HCT116 (cell line): ENCODE data around the gene CPA1. TPM values are rescaled to one million over a fixed set of nuclear protein-coding genes. Genes with fewer than 3 reads are reported as not detected.

ENCODE experiments used
- ATAC-seq: fragments of 200-7000 bp; cut with Tn5 transposase; 2 replicates; pipeline ENCODE4 v1.9.1; 2020; ENCODE audit warnings: mild to moderate bottlenecking, moderate library complexity
- BruUV-seq: library from RNA; stranded (reverse); fragments of 400-500 nt; replicated peaks from 2 replicates; lab custom pipeline; 2021; lab: Mats Ljungman, UMichigan
- CTCF ChIA-PET: fragments of 300-600 bp; sonication (Branson Sonifier 250); formaldehyde crosslinking; loops from one replicate; lab custom pipeline; 2021; ENCODE audit warnings: antibody characterized with exemption; lab: Charles Lee
- POLR2A ChIA-PET: fragments of 300-600, 350-600 bp; sonication (Branson Sonifier 250); formaldehyde crosslinking; loops from one replicate; lab custom pipeline; 2021; ENCODE audit warnings: antibody characterized with exemption; lab: Charles Lee
- RAD21 ChIA-PET, 2 experiments: fragments of 300-600 bp; sonication (Branson Sonifier 250); formaldehyde crosslinking; loops; one replicate each; lab custom pipeline; 2023; ENCODE audit warnings: low total read pairs in 2 of 2; ENCODE audit not compliant: uncharacterized antibody in 2 of 2, unreplicated experiment in 2 of 2, low non-redundant PET in 1 of 2; lab: Charles Lee
- DNase-seq: peaks from one replicate; pipeline ENCODE4 v3.0.0-alpha.2; 2010; ENCODE audit warnings: low read depth, low spot score
- H2AFZ ChIP-seq: fragments of 200-600 bp; shearing (Covaris generic), sonication (generic); 2 replicates; pipeline ENCODE4 v1.6.1; 2017; ENCODE audit warnings: low read depth, mixed run types, mixed read lengths, antibody characterized with exemption, low read length; ENCODE audit not compliant: poor library complexity, severe bottlenecking
- H3K27ac ChIP-seq: 2 replicates; pipeline ENCODE4 v1.5.1; 2012; ENCODE audit warnings: low read depth, low read length
- H3K27me3 ChIP-seq: fragments of 200-600 bp; sonication (generic); 2 replicates; pipeline ENCODE4 v1.6.1; 2016; ENCODE audit warnings: mixed run types, low read length, mixed read lengths; ENCODE audit not compliant: insufficient read depth
- H3K36me3 ChIP-seq, 2 experiments: fragments of 200-500 bp in 1 of 2; fragments of 200-600 bp in 1 of 2; sonication (Bioruptor generic) in 1 of 2; sonication (generic) in 1 of 2; 2 replicates each; pipeline versions ENCODE4 v1.5.1 to v1.6.1; 2014 to 2016; ENCODE audit warnings: low read length in 2 of 2, inconsistent platforms in 1 of 2, mixed read lengths in 1 of 2, mixed run types in 1 of 2; ENCODE audit not compliant: insufficient read depth in 2 of 2, control insufficient read depth in 1 of 2
- H3K4me1 ChIP-seq, 2 experiments: fragments of 200-600 bp in 1 of 2; sonication (generic) in 1 of 2; 2 replicates each; pipeline versions ENCODE4 v1.5.1 to v1.6.1; 2012 to 2017; ENCODE audit warnings: low read length in 2 of 2, inconsistent platforms in 1 of 2, mild to moderate bottlenecking in 1 of 2, mixed read lengths in 1 of 2, mixed run types in 1 of 2, moderate library complexity in 1 of 2; ENCODE audit not compliant: insufficient read depth in 2 of 2, control insufficient read depth in 1 of 2
- H3K4me2 ChIP-seq: fragments of 200-600 bp; sonication (generic); 2 replicates; pipeline ENCODE4 v1.6.1; 2017; ENCODE audit warnings: mixed run types, low read length, mixed read lengths
- H3K4me3 ChIP-seq, 2 experiments: fragments of 200-600 bp in 1 of 2; sonication (generic) in 1 of 2; replicated peaks in 1 of 2; 2 replicates each; pipeline ENCODE4 v1.5.1; 2011 to 2016; ENCODE audit warnings: low read length in 2 of 2, control low read depth in 1 of 2, low read depth in 1 of 2, mild to moderate bottlenecking in 1 of 2, mixed read lengths in 1 of 2, mixed run types in 1 of 2
- H3K79me2 ChIP-seq: fragments of 200-600 bp; sonication (generic); 2 replicates; pipeline ENCODE4 v1.6.1; 2017; ENCODE audit warnings: mild to moderate bottlenecking, mixed run types, low read length, moderate library complexity, mixed read lengths; ENCODE audit not compliant: insufficient read depth
- H3K9ac ChIP-seq: fragments of 200-600 bp; sonication (generic); 2 replicates; pipeline ENCODE4 v1.6.1; 2016; ENCODE audit warnings: low read length, mixed read lengths
- H3K9me2 ChIP-seq: fragments of 200-600 bp; sonication (generic), shearing (Covaris generic); 2 replicates; pipeline ENCODE4 v1.6.1; 2017; ENCODE audit warnings: mixed run types, mild to moderate bottlenecking, moderate library complexity; ENCODE audit not compliant: insufficient read depth
- H3K9me3 ChIP-seq, 2 experiments: fragments of 200-500 bp in 1 of 2; fragments of 200-600 bp in 1 of 2; sonication (Bioruptor generic) in 1 of 2; sonication (generic) in 1 of 2; 2 replicates each; pipeline ENCODE4 v1.6.1; 2014 to 2017; ENCODE audit warnings: low read length in 2 of 2, mixed read lengths in 2 of 2, inconsistent platforms in 1 of 2, low read depth in 1 of 2, mild to moderate bottlenecking in 1 of 2, mixed run types in 1 of 2, moderate library complexity in 1 of 2; ENCODE audit not compliant: control insufficient read depth in 1 of 2, insufficient read depth in 1 of 2
- H4K20me1 ChIP-seq: fragments of 200-600 bp; sonication (generic), shearing (Covaris generic); 2 replicates; pipeline ENCODE4 v1.6.1; 2017; ENCODE audit warnings: mixed run types, mild to moderate bottlenecking, moderate library complexity; ENCODE audit not compliant: insufficient read depth
- CBX3 ChIP-seq: IDR thresholded peaks from 2 replicates; pipeline ENCODE4 v1.6.1; 2012; ENCODE audit warnings: low read depth
- EGR1 ChIP-seq: IDR thresholded peaks from 2 replicates; pipeline ENCODE4 v1.6.1; 2012; ENCODE audit warnings: low read depth
- ELF1 ChIP-seq: IDR thresholded peaks from 2 replicates; pipeline ENCODE4 v1.6.1; 2012; ENCODE audit warnings: low read depth, borderline replicate concordance
- EZH2 ChIP-seq: fragments of 200-600 bp; sonication (generic); IDR thresholded peaks from 2 replicates; pipeline ENCODE4 v1.6.1; 2017; ENCODE audit warnings: antibody characterized with exemption, mixed run types
- EZH2phosphoT487 ChIP-seq: fragments of 200-600 bp; IDR thresholded peaks from 2 replicates; pipeline ENCODE4 v1.6.1; 2018; ENCODE audit warnings: antibody characterized with exemption, borderline replicate concordance
- FOSL1 ChIP-seq: IDR thresholded peaks from 2 replicates; pipeline ENCODE4 v1.6.1; 2012; ENCODE audit warnings: low read depth
- POLR2A ChIP-seq: IDR thresholded peaks from 2 replicates; pipeline ENCODE4 v1.7.0; 2011; ENCODE audit warnings: borderline replicate concordance; ENCODE audit not compliant: insufficient read depth, insufficient read length; ENCODE audit errors: extremely low read depth
- SIN3A ChIP-seq: IDR thresholded peaks from 2 replicates; pipeline ENCODE4 v1.6.1; 2012; ENCODE audit warnings: low read depth
- SP1 ChIP-seq: IDR thresholded peaks from 2 replicates; pipeline ENCODE4 v1.6.1; 2012; ENCODE audit warnings: low read depth
- TCF7L2 ChIP-seq: IDR thresholded peaks from 2 replicates; pipeline ENCODE4 v1.7.0; 2011; ENCODE audit warnings: borderline replicate concordance, inconsistent platforms; ENCODE audit not compliant: insufficient read depth, insufficient read length; ENCODE audit errors: extremely low read depth
- YY1 ChIP-seq: IDR thresholded peaks from 2 replicates; pipeline ENCODE4 v1.6.1; 2011; ENCODE audit warnings: low read length, low read depth, moderate library complexity, mild to moderate bottlenecking; ENCODE audit not compliant: insufficient replicate concordance; ENCODE audit errors: extremely low read depth
- ZBTB33 ChIP-seq: IDR thresholded peaks from 2 replicates; pipeline ENCODE4 v1.6.1; 2011; ENCODE audit warnings: mild to moderate bottlenecking, low read length, moderate library complexity; ENCODE audit not compliant: insufficient replicate concordance; ENCODE audit errors: extremely low read depth
- intact Hi-C: fragments of 100-400 bp; cut with micrococcal nuclease; formaldehyde crosslinking; loops from 2 replicates; pipeline ENCODE4 v1.10.0; 2022
- total RNA-seq: library from RNA; stranded (reverse); gene quantifications from one replicate; pipeline ENCODE4 v1.2.1, GENCODE V29; 2021; ENCODE audit not compliant: unreplicated experiment
- TF ChIP-seq, protein P1 (sequence below): IDR thresholded peaks from 2 replicates; pipeline ENCODE4 v1.6.1; 2012; ENCODE audit warnings: low read depth
- TF ChIP-seq, protein P2 (sequence below): IDR thresholded peaks from 2 replicates; pipeline ENCODE4 v1.6.1; 2012

Gene CPA1
- total RNA-seq, 1 experiment from 2014 or later = 11.9 TPM

DNA sequence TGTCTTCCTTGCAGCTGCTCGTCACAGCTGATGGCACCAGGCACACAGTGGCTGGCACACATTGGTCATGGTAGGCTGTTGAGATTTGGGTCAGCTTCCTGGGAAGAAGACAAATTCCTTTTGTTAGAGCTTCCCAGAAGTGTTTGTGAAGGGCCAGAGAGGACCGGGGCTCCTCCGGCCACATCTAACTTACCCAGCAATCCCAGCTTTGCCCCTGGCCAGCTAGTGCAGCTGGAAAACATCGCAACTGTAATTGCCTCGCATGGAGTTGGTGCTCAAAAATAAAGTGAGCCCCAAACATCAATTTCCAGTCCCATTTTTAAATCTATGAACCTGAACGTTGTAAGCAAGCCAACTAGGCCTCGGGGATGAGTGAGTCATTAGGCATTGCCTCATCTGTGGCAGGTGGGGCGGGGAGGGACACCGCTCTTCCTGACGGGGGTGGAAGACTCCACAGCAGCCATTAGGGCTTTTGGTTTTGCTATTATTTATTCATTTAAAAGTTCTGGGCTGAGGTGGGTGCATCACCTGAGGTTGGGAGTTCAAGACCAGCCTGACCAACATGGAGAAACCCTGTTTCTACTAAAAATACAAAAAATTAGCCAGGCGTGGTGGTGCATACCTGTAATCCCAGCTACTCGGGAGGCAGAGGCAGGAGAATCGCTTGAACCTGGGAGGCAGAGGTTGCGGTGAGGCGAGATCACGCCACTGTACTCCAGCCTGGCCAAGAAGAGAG, 23.2 kb upstream of the CPA1 start (continued):
- TF ChIP-seq, protein P1, sequence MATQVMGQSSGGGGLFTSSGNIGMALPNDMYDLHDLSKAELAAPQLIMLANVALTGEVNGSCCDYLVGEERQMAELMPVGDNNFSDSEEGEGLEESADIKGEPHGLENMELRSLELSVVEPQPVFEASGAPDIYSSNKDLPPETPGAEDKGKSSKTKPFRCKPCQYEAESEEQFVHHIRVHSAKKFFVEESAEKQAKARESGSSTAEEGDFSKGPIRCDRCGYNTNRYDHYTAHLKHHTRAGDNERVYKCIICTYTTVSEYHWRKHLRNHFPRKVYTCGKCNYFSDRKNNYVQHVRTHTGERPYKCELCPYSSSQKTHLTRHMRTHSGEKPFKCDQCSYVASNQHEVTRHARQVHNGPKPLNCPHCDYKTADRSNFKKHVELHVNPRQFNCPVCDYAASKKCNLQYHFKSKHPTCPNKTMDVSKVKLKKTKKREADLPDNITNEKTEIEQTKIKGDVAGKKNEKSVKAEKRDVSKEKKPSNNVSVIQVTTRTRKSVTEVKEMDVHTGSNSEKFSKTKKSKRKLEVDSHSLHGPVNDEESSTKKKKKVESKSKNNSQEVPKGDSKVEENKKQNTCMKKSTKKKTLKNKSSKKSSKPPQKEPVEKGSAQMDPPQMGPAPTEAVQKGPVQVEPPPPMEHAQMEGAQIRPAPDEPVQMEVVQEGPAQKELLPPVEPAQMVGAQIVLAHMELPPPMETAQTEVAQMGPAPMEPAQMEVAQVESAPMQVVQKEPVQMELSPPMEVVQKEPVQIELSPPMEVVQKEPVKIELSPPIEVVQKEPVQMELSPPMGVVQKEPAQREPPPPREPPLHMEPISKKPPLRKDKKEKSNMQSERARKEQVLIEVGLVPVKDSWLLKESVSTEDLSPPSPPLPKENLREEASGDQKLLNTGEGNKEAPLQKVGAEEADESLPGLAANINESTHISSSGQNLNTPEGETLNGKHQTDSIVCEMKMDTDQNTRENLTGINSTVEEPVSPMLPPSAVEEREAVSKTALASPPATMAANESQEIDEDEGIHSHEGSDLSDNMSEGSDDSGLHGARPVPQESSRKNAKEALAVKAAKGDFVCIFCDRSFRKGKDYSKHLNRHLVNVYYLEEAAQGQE = no peak
- TF ChIP-seq POLR2A = no peak
- TF ChIP-seq SP1 = peak; percentile 80
- peak; percentile 92 for TF ChIP-seq FOSL1
- TF ChIP-seq ELF1 = no peak
- TF ChIP-seq, all 23 proteins: peak for 11

GRCh38 chr7:130358471-130358870, 21.8 kb upstream of the CPA1 start:
- Histone ChIP-seq H3K4me3 (no peak overlapping the region), H3K79me2 (no peaks in the 10 kb centered on the region), H3K36me3 (no peaks in the 10 kb centered on the region), H3K27ac (no peak overlapping the region), H3K9ac (no peak overlapping the region), H3K9me2 (no peaks in the 10 kb centered on the region), H3K4me2 (no peak overlapping the region), H4K20me1 (no peaks in the 10 kb centered on the region), H3K4me1 (peaks cover 29 to 42% of the 10 kb centered on the region in 2 experiments), H3K27me3 (no peaks in the 10 kb centered on the region), H2AFZ (no peak overlapping the region), H3K9me3 (peaks cover 0 to 21% of the 10 kb centered on the region in 2 experiments; a peak in 1 of 4 replicates)
- no TSS peak for BruUV-seq
- intact Hi-C loops = loop anchor here (5.0 kb wide), 1 partner anchor 66 kb away; the partner anchor contains the start of gene CPA4
- POLR2A ChIA-PET = no interaction called here
- ATAC-seq = no peak
- RAD21 ChIA-PET = no interaction called here
- CTCF ChIA-PET = interaction anchor here (1.0 kb wide), 1 partner anchor 21 kb away, joined by 3 read pairs; no protein-coding TSS in a partner anchor
- TF ChIP-seq, protein P1 = no peak
- TF ChIP-seq ZBTB33 (no peak), YY1 (no peak), EGR1 (no peak), TCF7L2 (no peak), SIN3A (no peak), CBX3 (no peak), EZH2 (no peak), EZH2phosphoT487 (no peak)
- TF ChIP-seq, protein P2, sequence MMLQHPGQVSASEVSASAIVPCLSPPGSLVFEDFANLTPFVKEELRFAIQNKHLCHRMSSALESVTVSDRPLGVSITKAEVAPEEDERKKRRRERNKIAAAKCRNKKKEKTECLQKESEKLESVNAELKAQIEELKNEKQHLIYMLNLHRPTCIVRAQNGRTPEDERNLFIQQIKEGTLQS = no peak
- TF ChIP-seq, all 23 proteins: peak for 0
- no peak for DNase-seq
